K562 (cell line): ENCODE results near the gene LCMT2. TPM values are rescaled to one million over a fixed set of nuclear protein-coding genes. Genes with fewer than 3 reads are reported as not detected.

Source experiments
- ADNP ChIP-seq: fragments of 200-800 bp; sonication (Bioruptor generic); IDR thresholded peaks from 2 replicates; pipeline ENCODE4 v1.6.1; 2016; ENCODE audit warnings: missing genetic modification characterization, missing compliant biosample characterization
- HCFC1 ChIP-seq: IDR thresholded peaks from 2 replicates; pipeline ENCODE4 v1.6.1; 2012; ENCODE audit warnings: low read depth, low read length, improper control_type of control experiment
- HSF4 ChIP-seq: fragments of 250-450 bp; sonication (Bioruptor Pico); IDR thresholded peaks from 2 replicates; pipeline ENCODE4 v2.1.2; 2022; ENCODE audit warnings: mild to moderate bottlenecking, moderate library complexity, borderline replicate concordance
- MGA ChIP-seq: fragments of 450-650 bp; IDR thresholded peaks from 2 replicates; pipeline ENCODE4 v1.6.1; 2016; ENCODE audit warnings: mild to moderate bottlenecking, moderate library complexity
- NCOR1 ChIP-seq: fragments of 450-650 bp; IDR thresholded peaks from 2 replicates; pipeline ENCODE4 v1.6.1; 2016; ENCODE audit warnings: mild to moderate bottlenecking, moderate library complexity
- RNF219 ChIP-seq: fragments of 250-450 bp; sonication (Bioruptor Pico); IDR thresholded peaks from 2 replicates; pipeline ENCODE4 v1.5.0; 2022; ENCODE audit warnings: mild to moderate bottlenecking
- SMARCA4 ChIP-seq: fragments of 450-650 bp; IDR thresholded peaks from 2 replicates; pipeline ENCODE4 v1.6.1; 2016
- TFAP4 ChIP-seq: sonication (generic); formaldehyde crosslinking; IDR thresholded peaks from 2 replicates; pipeline ENCODE4 v1.8.0; 2022; ENCODE audit warnings: missing genetic modification reagents, mild to moderate bottlenecking, moderate library complexity, borderline replicate concordance
- ZBTB43 ChIP-seq: sonication (generic); formaldehyde crosslinking; IDR thresholded peaks from 2 replicates; pipeline ENCODE4 v1.8.0; 2023; ENCODE audit warnings: mild to moderate bottlenecking, missing genetic modification reagents
- ZNF561 ChIP-seq: fragments of 450-650 bp; formaldehyde crosslinking; conservative IDR thresholded peaks from 2 replicates; pipeline ENCODE4 v1.4.0; 2020; ENCODE audit warnings: mild to moderate bottlenecking, moderate library complexity
- ZNF780A ChIP-seq: fragments of 250-450 bp; sonication (Bioruptor Pico); IDR thresholded peaks from 2 replicates; pipeline ENCODE4 v1.5.0; 2021; ENCODE audit warnings: mild to moderate bottlenecking
- polyA plus RNA-seq, 8 experiments: library from polyadenylated mRNA; depleted of rRNA in 4 of 8; stranded (reverse) in 5 of 8; unstranded in 3 of 8; fragments of >200 nt; fragmentation: Nextera tagmentation in 2 of 8; fragmentation: Illumina TruSeq in 1 of 8; extraction: Ambion mirVana in 2 of 8; extraction: Trizol in 1 of 8; gene quantifications; 2 replicates each; pipeline versions ENCODE4 v1.2.1 to v1.2.3, GENCODE V29; 2011 to 2014; ENCODE audit warnings: inconsistent platforms in 1 of 8, missing spikeins in 1 of 8
- total RNA-seq, 7 experiments: library from RNA; depleted of rRNA in 6 of 7; stranded (reverse); fragments of >200 nt in 6 of 7; fragmentation: Illumina TruSeq in 2 of 7; extraction: Trizol in 2 of 7; gene quantifications; 2 replicates each; pipeline versions ENCODE4 v1.2.1 to v1.2.3, GENCODE V29; 2011 to 2021; ENCODE audit warnings: low replicate concordance in 1 of 7

LCMT2 gene
- total and polyA plus RNA-seq, 9 of the 15 experiments (the other 6 are each of a cell fraction or from before 2014, with no cell fraction given): 2.5 to 22.3 (median 15.2) TPM

GRCh38 chr15:43329960-43330779 is at the start of gene LCMT2 (continued):
- TF ChIP-seq MGA (peak; percentile 94), HCFC1 (peak; percentile 53; the same call in 1 of the 2 replicates), ZNF561 (CRISPR knock-in tag) (no peak), TFAP4 (peak; percentile 72; the same call in 1 of the 2 replicates), ZBTB43 (CRISPR knock-in tag) (peak; percentile 34; the same call in 1 of the 2 replicates), SMARCA4 (0 out of 2 replicates have a peak, but pooled peaks have one; percentile 12), NCOR1 (peak; percentile 27; the same call in 1 of the 2 replicates), RNF219 (CRISPR knock-in tag) (no peak), ZNF780A (CRISPR knock-in tag) (no peak), ADNP (tag) (no peak), HSF4 (no peak)
